Heart left ventricle (tissue), 16 donors: ENCODE results near the gene CEP83. TPM values are rescaled to one million over a fixed set of nuclear protein-coding genes. Genes with fewer than 3 reads are reported as not detected.
A peak's percentile ranks its signal among the peaks of the same experiment; 100 is the strongest.

Source experiments
- ATAC-seq, 4 donors: fragments of 200-7000 bp; cut with Tn5 transposase; one replicate each; pipeline ENCODE4 v1.9.1; 2020 to 2022; ENCODE audit warnings: moderate library complexity in 4 of 4, mild to moderate bottlenecking in 3 of 4, moderate number of reproducible peaks in 1 of 4
- DNase-seq, 5 donors: peaks; one replicate each; pipeline ENCODE4 v3.0.0-alpha.2; 2020
- H3K27ac ChIP-seq, 12 donors: fragments of 200-600 bp; sonication (generic) in 4 of 12; one replicate each; pipeline versions ENCODE4 v1.5.0 to v1.8.0; 2016 to 2022; ENCODE audit warnings: mild to moderate bottlenecking in 2 of 12
- H3K27me3 ChIP-seq, 9 donors: fragments of 200-600 bp; sonication (generic) in 2 of 9; one replicate each; pipeline versions ENCODE4 v1.5.1 to v1.8.0; 2016 to 2022; ENCODE audit warnings: mild to moderate bottlenecking in 3 of 9
- H3K36me3 ChIP-seq, 9 donors: fragments of 200-600 bp; sonication (generic) in 2 of 9; one replicate each; pipeline versions ENCODE4 v1.5.0 to v1.8.0; 2018 to 2022; ENCODE audit warnings: mild to moderate bottlenecking in 2 of 9
- H3K4me1 ChIP-seq, 12 donors: fragments of 200-600 bp; sonication (generic) in 4 of 12; one replicate each; pipeline versions ENCODE4 v1.5.0 to v1.8.0; 2016 to 2022; ENCODE audit warnings: mild to moderate bottlenecking in 3 of 12
- H3K4me3 ChIP-seq, 12 donors: fragments of 200-600 bp; sonication (generic) in 4 of 12; one replicate each; pipeline versions ENCODE4 v1.5.0 to v1.8.0; 2017 to 2022; ENCODE audit warnings: mild to moderate bottlenecking in 9 of 12, moderate library complexity in 4 of 12
- H3K9me3 ChIP-seq, 12 donors: fragments of 200-600 bp; sonication (generic) in 4 of 12; one replicate each; pipeline versions ENCODE4 v1.5.0 to v1.8.0; 2016 to 2022; ENCODE audit warnings: mild to moderate bottlenecking in 1 of 12
- POLR2A ChIP-seq, 2 donors: fragments of 450-650 bp; IDR thresholded peaks; one replicate each; pipeline ENCODE4 v1.6.1; 2017; ENCODE audit warnings: antibody characterized with exemption in 2 of 2, mild to moderate bottlenecking in 2 of 2, moderate library complexity in 2 of 2
- WGBS, 4 donors: extraction: QIAGEN DNeasy Blood & Tissue Kit in 2 of 4; methylation state at CpG; one replicate each; pipeline versions ENCODE4 v1.1.5 to v1.1.7; 2013 to 2018; 5-methylcytosine and 5-hydroxymethylcytosine counted together
- intact Hi-C, 10 donors: fragments of 100-400 bp; cut with DNase I; formaldehyde crosslinking; loops; one replicate each; pipeline versions ENCODE4 v1.11.1 to v1.14.2; 2022
- polyA plus RNA-seq, 2 donors: library from polyadenylated mRNA; stranded (reverse); fragments of 200-250 nt; gene quantifications; one replicate each; pipeline ENCODE4 v1.2.3, GENCODE V29; 2013
- total RNA-seq, 9 donors: library from RNA; depleted of rRNA in 2 of 9; stranded (reverse); fragments of >200 nt in 2 of 9; fragmentation: NEBNext Ultra II Directional in 3 of 9; extraction: Animal tissue kit (Norgen Biotek cat#: 25700) in 3 of 9; gene quantifications; one replicate each; pipeline versions ENCODE4 v1.1.0 to v1.2.4, GENCODE V29; 2016 to 2023
- TF ChIP-seq, protein P1 (sequence below), 12 donors: fragments of 200-600 bp; sonication (generic) in 4 of 12; IDR thresholded peaks; one replicate each; pipeline versions ENCODE4 v1.5.0 to v1.8.0; 2018 to 2022; ENCODE audit warnings: antibody characterized with exemption in 12 of 12, mild to moderate bottlenecking in 5 of 12
- donor health status: ischemic (EF 13 %, LVEDD 7.1; RV severe dilation, severe dysfunction).
- donor health status: healthy with polysubstance abuse.
- donor health status: DM: no; HTN: yes; CAD: no.
- donor health status: DM: no; HTN: no; CAD: no.
- donor health status: ischemic (EF 25% LVEDD 6.9; RV normal size, moderate dysfunction).
- donor health status: ischemic (EF 25% LVEDD 5.7; RV mildly dilated, moderate dysfunction).
- donor health status: healthy.
- donor health status: DM: yes; HTN: yes; CAD: no.
- donor health status: ischemic (EF 35%, LVEDD 5.7; RV mildly dilated, moderate dysfunction).
- donor health status: nonischemic (EF 11% LVEDD 7.7; RV severe dilation, severe dysfunction).
- donor health status: DM: yes; HTN: yes; CAD: no.
- donor health status: PGD.
- donor health status: ischemic (EF 29% LVEDD 5.4; RV normal size, mild dysfunction).
- donor health status: nonischemic (EF 23%, LVEDD 6.1; RV moderate dilation, normal function).

CEP83 gene
- total and polyA plus RNA-seq, 11 donors, result 5.4 to 13.4 (median 9.5) TPM

DNA sequence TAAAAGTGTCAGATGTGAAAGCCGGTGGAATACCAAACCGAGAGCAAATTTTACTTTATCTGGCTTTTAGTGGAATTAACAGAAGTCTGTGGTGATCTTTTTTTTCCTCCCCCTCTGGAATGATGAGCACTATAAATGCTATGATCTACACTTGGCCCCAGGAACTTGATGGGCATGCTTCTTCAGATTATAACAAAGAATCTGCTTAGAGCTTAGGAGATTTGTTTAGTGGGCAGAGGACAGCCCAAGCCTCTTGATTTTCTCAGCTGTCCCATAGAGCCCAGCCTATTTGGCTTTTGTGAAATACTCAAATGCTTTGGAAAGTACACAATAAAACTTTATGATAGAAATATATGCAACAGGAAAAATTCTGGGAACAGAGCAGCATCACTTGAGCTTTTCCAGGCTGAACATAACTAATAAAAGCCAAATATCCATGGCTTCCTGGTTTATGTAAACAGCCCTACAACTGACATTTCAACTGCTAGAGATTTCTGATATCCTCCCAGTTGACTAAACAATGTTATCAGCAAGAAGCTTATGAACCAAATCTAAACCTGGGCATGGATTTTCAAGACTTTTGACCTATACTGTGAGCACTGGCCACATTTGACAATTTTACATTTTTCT is 161.7 kb downstream of the CEP83 start:
- WGBS, 4 donors, result 94 to 98% (median 96%) methylated on average over 2 of the region's 2 CpGs
- Histone ChIP-seq H3K27ac (no peak overlapping the region), H3K27me3 (no peaks in the 10 kb centered on the region), H3K9me3 (no peaks in the 10 kb centered on the region), H3K36me3 (peaks cover 0 to 59% (median 11%) of the 10 kb centered on the region in 9 donors), H3K4me1 (peaks cover 0 to 18% (median 7%) of the 10 kb centered on the region in 12 donors), H3K4me3 (no peak overlapping the region)
- ATAC-seq, result no peak
- TF ChIP-seq POLR2A (IDR thresholded peaks at IDR 0.05), result no peak
- TF ChIP-seq, protein P1, sequence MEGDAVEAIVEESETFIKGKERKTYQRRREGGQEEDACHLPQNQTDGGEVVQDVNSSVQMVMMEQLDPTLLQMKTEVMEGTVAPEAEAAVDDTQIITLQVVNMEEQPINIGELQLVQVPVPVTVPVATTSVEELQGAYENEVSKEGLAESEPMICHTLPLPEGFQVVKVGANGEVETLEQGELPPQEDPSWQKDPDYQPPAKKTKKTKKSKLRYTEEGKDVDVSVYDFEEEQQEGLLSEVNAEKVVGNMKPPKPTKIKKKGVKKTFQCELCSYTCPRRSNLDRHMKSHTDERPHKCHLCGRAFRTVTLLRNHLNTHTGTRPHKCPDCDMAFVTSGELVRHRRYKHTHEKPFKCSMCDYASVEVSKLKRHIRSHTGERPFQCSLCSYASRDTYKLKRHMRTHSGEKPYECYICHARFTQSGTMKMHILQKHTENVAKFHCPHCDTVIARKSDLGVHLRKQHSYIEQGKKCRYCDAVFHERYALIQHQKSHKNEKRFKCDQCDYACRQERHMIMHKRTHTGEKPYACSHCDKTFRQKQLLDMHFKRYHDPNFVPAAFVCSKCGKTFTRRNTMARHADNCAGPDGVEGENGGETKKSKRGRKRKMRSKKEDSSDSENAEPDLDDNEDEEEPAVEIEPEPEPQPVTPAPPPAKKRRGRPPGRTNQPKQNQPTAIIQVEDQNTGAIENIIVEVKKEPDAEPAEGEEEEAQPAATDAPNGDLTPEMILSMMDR (IDR thresholded peaks at IDR 0.05), result no peak
- no peak for DNase-seq
- intact Hi-C loops, result loop anchor here in 1 of 10 donors (5.0 kb wide), 1 partner anchor 36 kb away; no protein-coding TSS in a partner anchor

- intact Hi-C loops, result loop anchor here in 1 of 10 donors (5.0 kb wide), 1 partner anchor 35 kb away; no protein-coding TSS in a partner anchor
- 95 to 97% (median 96%) methylated on average over 6 of the region's 6 CpGs for WGBS, 4 donors
- ATAC-seq (no peak), DNase-seq (no peak)
- Histone ChIP-seq H3K36me3 (peaks cover 0 to 59% (median 9%) of the 10 kb centered on the region in 9 donors), H3K27me3 (no peaks in the 10 kb centered on the region), H3K27ac (no peak overlapping the region), H3K4me1 (peaks cover 0 to 18% (median 7%) of the 10 kb centered on the region in 12 donors), H3K4me3 (no peak overlapping the region), H3K9me3 (no peaks in the 10 kb centered on the region)
- TF ChIP-seq, protein P1 (IDR thresholded peaks at IDR 0.05), result no peak
- no peak for TF ChIP-seq POLR2A (IDR thresholded peaks at IDR 0.05)
These were observed 162.5 kb downstream of the CEP83 start for GRCh38 chr12:94297096-94297699.

DNA sequence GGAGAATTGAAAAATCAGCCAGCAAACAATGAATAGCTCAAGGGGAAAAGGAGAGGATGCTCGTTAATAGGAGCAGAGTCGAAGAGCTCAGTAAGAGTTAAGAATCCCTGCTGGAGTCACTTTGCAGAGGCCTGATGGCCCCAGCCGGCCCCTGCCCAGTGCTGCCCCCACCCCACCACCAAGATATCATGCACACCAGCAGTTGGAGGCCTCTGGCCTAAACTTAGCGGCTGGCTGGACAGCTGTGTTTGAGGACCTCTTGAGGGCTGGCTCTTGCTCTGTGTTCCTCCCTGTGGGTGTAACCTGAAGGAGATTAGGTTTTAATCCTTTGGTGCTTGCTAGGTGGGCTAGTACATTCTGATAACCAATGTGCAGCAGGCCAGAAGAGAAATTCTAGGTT is 169.3 kb downstream of the CEP83 start:
- WGBS, 4 donors, result 22 to 37% (median 34%) methylated on average over 3 to 4 of the region's 4 CpGs
- TF ChIP-seq, protein P1 (IDR thresholded peaks at IDR 0.05), result peak in 1 of 12 donors; percentile 15
- no peak for TF ChIP-seq POLR2A (IDR thresholded peaks at IDR 0.05)
- peaks cover 0 to 36% (median 0%) of the 10 kb centered on the region in 9 donors for H3K36me3 ChIP-seq
- H3K4me3 ChIP-seq, result peak overlapping the region in 1 of 12 donors; percentile 20
- peak; percentile 59 to 85 (median 76) for ATAC-seq
- peak in 2 of 5 donors; percentile 33 to 59 for DNase-seq
- no peaks in the 10 kb centered on the region for H3K9me3 ChIP-seq
- no peaks in the 10 kb centered on the region for H3K27me3 ChIP-seq
- intact Hi-C loops, result no loop called here
- peak overlapping the region; percentile 22 to 84 (median 66) for H3K27ac ChIP-seq
- peaks cover 4 to 30% (median 20%) of the 10 kb centered on the region in 12 donors for H3K4me1 ChIP-seq
